Transverse colon (tissue), 4 donors: ENCODE measurements around the gene DACT2. TPM values are rescaled to one million over a fixed set of nuclear protein-coding genes. Genes with fewer than 3 reads are reported as not detected.
A peak's percentile ranks its signal among the peaks of the same experiment; 100 is the strongest.

Source experiments
- DNase-seq: peaks from one replicate; pipeline ENCODE4 v3.0.0-alpha.2; 2019
- H3K27ac ChIP-seq, 4 donors: fragments of 200-600 bp; sonication (generic); 2 replicates each; pipeline ENCODE4 v1.5.1; 2016 to 2018; ENCODE audit warnings: inconsistent platforms in 4 of 4
- H3K27me3 ChIP-seq: fragments of 200-600 bp; sonication (generic); 2 replicates; pipeline ENCODE4 v1.5.1; 2017; ENCODE audit warnings: inconsistent platforms
- H3K36me3 ChIP-seq, 4 donors: fragments of 200-600 bp; sonication (generic); 2 replicates each; pipeline ENCODE4 v1.5.1; 2017 to 2019; ENCODE audit warnings: inconsistent platforms in 4 of 4
- H3K4me1 ChIP-seq, 4 donors: fragments of 200-600 bp; sonication (generic); 2 replicates each; pipeline ENCODE4 v1.5.1; 2017 to 2020; ENCODE audit warnings: inconsistent platforms in 4 of 4
- H3K4me3 ChIP-seq, 4 donors: fragments of 200-600 bp; sonication (generic); 1 replicate in 1 of 4; 2 replicates in 3 of 4; pipeline versions ENCODE4 v1.5.1 to v1.6.1; 2017 to 2019; ENCODE audit warnings: inconsistent platforms in 4 of 4
- H3K9me3 ChIP-seq, 2 donors: fragments of 200-600 bp; sonication (generic); 2 replicates each; pipeline ENCODE4 v1.5.1; 2017 to 2019; ENCODE audit warnings: inconsistent platforms in 2 of 2
- EP300 ChIP-seq: sonication (generic); formaldehyde crosslinking; IDR thresholded peaks from one replicate; pipeline ENCODE4 v1.6.1; 2017; ENCODE audit warnings: antibody characterized with exemption, low read depth
- POLR2A ChIP-seq: fragments of 450-650 bp; IDR thresholded peaks from one replicate; pipeline ENCODE4 v1.6.1; 2016; ENCODE audit warnings: antibody characterized with exemption, mild to moderate bottlenecking, moderate library complexity
- POLR2AphosphoS5 ChIP-seq, 3 donors: sonication (generic); formaldehyde crosslinking; IDR thresholded peaks; one replicate each; pipeline ENCODE4 v1.6.1; 2016; ENCODE audit warnings: antibody characterized with exemption in 3 of 3
- WGBS, 2 donors: methylation state at CpG; one replicate each; pipeline ENCODE4 v1.1.5; 2018; ENCODE audit warnings: low coverage in 1 of 2; 5-methylcytosine and 5-hydroxymethylcytosine counted together
- in situ Hi-C, 4 donors: fragments of 200-750 bp; cut with MboI; loops; one replicate each; pipeline versions ENCODE4 v1.15.0 to v1.15.1; 2017; ENCODE audit warnings: low sequenced_read_pairs in 3 of 4, low pct_ligation_motif_present in 1 of 4, low pct_unique_long_range_greater_than_20kb in 1 of 4
- intact Hi-C: fragments of 100-400 bp; cut with DNase I; formaldehyde crosslinking; loops from one replicate; pipeline ENCODE4 v1.15.1; 2023; ENCODE audit warnings: low total_unique reads
- total RNA-seq, 4 donors: library from RNA; depleted of rRNA; stranded (reverse); fragments of >200 nt; gene quantifications; one replicate each; pipeline ENCODE4 v1.1.0, GENCODE V29; 2016
- TF ChIP-seq, protein P1 (sequence below), 5 experiments: fragments of 200-600 bp in 3 of 5; fragments of 450-650 bp in 2 of 5; sonication (generic) in 3 of 5; IDR thresholded peaks; 1 replicate in 2 of 5; 2 replicates in 3 of 5; pipeline ENCODE4 v1.5.1; 2016 to 2017; ENCODE audit warnings: antibody characterized with exemption in 5 of 5, inconsistent platforms in 3 of 5, mild to moderate bottlenecking in 2 of 5, moderate library complexity in 1 of 5

Gene DACT2
- total RNA-seq, 4 donors from 2014 or later: 2.4 to 2.6 TPM; not detected in 2

DNA sequence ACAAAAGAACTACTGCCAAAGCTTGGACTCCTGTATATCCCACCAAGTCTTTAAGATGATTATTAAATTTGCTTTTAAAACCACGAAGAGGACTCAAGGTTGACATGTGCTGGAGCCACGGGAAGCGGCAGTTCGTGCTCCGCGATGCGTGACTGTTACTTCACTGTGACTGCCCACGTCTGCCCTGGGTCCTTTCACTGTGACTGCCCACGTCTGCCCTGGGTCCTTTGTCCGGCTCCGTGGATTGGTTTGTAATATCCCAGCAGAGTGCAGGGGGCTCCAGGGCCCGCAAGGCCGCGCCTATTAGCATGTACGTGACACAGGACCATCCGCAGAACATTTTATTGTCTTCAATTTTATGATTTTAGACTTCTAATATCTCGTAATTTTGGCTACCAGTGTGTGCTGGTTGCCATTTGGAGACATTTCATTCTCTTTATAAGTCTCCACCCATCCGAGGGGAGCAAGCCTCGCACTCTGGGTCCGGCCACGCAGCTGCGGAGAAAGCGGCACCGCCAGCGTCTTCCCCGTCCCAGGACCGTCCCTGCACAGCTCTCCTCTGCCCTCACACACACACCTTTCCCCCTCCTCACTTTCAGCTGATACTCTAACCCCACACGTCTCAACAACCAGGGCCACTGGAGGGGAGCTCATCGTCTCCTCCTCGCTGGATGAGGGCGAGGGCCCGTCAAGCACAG, 42.9 kb downstream of the DACT2 start:
- Histone ChIP-seq H3K4me3 (no peak overlapping the region), H3K27me3 (no peaks in the 10 kb centered on the region), H3K9me3 (no peaks in the 10 kb centered on the region), H3K4me1 (peaks cover 0 to 26% (median 19%) of the 10 kb centered on the region in 4 donors), H3K36me3 (no peaks in the 10 kb centered on the region), H3K27ac (no peak overlapping the region)
- DNase-seq: no peak
- TF ChIP-seq EP300 (no peak), POLR2A (no peak), POLR2AphosphoS5 (IDR thresholded peaks at IDR 0.05) (no peak)
- TF ChIP-seq, protein P1, sequence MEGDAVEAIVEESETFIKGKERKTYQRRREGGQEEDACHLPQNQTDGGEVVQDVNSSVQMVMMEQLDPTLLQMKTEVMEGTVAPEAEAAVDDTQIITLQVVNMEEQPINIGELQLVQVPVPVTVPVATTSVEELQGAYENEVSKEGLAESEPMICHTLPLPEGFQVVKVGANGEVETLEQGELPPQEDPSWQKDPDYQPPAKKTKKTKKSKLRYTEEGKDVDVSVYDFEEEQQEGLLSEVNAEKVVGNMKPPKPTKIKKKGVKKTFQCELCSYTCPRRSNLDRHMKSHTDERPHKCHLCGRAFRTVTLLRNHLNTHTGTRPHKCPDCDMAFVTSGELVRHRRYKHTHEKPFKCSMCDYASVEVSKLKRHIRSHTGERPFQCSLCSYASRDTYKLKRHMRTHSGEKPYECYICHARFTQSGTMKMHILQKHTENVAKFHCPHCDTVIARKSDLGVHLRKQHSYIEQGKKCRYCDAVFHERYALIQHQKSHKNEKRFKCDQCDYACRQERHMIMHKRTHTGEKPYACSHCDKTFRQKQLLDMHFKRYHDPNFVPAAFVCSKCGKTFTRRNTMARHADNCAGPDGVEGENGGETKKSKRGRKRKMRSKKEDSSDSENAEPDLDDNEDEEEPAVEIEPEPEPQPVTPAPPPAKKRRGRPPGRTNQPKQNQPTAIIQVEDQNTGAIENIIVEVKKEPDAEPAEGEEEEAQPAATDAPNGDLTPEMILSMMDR (IDR thresholded peaks at IDR 0.05): no peak
- in situ Hi-C loops: no loop called here
- intact Hi-C loops: no loop called here
- 89 to 96% methylated on average over 16 to 32 of the region's 32 CpGs for WGBS, 2 donors

DNA sequence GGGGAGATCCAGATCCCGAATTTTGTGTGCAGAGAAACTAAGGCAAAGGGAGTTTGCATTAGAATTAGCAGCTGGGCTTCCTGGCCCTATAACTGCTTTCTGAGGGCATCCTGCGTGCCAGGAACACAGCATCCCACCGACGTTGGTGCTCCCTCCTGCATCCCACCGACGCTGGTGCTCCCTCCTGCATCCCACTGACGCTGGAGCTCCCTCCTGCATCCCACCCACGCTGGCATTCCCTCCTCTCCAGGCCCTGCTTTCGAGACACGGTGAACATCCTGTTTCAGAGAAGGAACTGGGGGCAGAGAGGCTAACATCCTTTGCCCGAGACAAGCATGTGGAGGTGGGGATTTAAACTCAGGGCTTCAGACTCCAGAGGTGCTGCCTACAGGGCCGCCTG, 44.4 kb downstream of the DACT2 start:
- in situ Hi-C loops (no loop called here), intact Hi-C loops (no loop called here)
- TF ChIP-seq EP300 (no peak), POLR2AphosphoS5 (IDR thresholded peaks at IDR 0.05) (no peak), POLR2A (no peak)
- TF ChIP-seq, protein P1 (IDR thresholded peaks at IDR 0.05): no peak
- Histone ChIP-seq H3K36me3 (no peaks in the 10 kb centered on the region), H3K4me1 (peaks cover 0 to 26% (median 19%) of the 10 kb centered on the region in 4 donors), H3K9me3 (no peaks in the 10 kb centered on the region), H3K4me3 (no peak overlapping the region), H3K27ac (peak overlapping the region in 2 of 4 donors; percentile 83 to 85), H3K27me3 (no peaks in the 10 kb centered on the region)
- no peak for DNase-seq
- WGBS, 2 donors: 59 to 71% methylated on average over 5 to 12 of the region's 12 CpGs

DNA sequence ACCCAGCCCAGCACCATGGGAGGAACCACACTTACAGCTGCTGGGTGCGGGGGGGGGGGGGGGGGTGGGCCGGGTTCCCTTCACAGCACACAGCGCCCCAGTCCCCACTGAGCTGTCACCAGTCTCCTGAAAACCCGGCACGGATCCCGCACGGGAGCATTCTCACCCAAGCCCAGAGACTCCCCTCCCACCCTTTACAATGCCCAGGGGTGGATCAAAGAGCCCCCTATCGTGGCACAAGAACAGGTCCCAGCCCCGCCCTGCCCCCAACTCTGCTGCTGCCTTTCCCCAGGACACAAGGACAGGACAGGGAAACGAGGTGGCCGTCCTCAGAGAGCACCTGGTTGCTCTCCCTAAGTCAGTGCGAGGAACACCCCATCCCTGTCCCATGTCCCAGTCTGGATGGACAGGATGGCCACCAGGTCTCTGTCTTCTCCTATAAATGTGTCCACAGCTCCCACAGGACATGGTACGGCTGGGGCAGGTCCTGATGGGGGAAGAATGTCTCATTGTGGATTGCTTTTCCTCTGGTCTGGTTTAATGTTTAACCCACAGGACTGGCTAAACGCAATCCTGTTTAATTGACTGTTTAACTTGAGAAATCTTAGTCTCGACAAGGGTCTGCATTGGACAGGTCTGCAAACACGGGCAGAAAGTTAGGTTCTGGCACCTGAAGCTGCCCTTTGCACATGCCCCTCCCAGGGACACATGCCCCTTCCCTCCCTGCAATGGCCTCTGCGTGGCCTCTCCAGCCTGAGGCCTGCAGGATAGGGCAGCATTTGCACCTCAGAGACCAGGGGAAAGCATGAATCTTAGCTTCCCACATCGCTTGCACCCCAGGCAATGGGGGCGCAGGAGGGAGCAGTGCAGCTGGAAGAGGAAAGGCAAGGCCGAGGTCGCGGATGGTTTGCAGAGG, 45.3 kb downstream of the DACT2 start:
- H3K27ac ChIP-seq: peak overlapping the region; percentile 77 to 85 (median 83)
- WGBS, 2 donors: 44% methylated on average over 15 of the region's 22 CpGs; no CpG with 5 or more reads in 1 of the 2 donors
- H3K36me3 ChIP-seq: no peaks in the 10 kb centered on the region
- peaks cover 0 to 26% (median 19%) of the 10 kb centered on the region in 4 donors for H3K4me1 ChIP-seq
- intact Hi-C loops (no loop called here), in situ Hi-C loops (no loop called here)
- peak; percentile 69 for DNase-seq
- H3K27me3 ChIP-seq: no peaks in the 10 kb centered on the region
- H3K4me3 ChIP-seq: peak overlapping the region in 1 of 4 donors; percentile 7
- TF ChIP-seq, protein P1 (IDR thresholded peaks at IDR 0.05): no peak
- TF ChIP-seq POLR2A: no peak
- no peak for TF ChIP-seq POLR2AphosphoS5 (IDR thresholded peaks at IDR 0.05)
- TF ChIP-seq EP300: no peak
- H3K9me3 ChIP-seq: no peaks in the 10 kb centered on the region

DNA sequence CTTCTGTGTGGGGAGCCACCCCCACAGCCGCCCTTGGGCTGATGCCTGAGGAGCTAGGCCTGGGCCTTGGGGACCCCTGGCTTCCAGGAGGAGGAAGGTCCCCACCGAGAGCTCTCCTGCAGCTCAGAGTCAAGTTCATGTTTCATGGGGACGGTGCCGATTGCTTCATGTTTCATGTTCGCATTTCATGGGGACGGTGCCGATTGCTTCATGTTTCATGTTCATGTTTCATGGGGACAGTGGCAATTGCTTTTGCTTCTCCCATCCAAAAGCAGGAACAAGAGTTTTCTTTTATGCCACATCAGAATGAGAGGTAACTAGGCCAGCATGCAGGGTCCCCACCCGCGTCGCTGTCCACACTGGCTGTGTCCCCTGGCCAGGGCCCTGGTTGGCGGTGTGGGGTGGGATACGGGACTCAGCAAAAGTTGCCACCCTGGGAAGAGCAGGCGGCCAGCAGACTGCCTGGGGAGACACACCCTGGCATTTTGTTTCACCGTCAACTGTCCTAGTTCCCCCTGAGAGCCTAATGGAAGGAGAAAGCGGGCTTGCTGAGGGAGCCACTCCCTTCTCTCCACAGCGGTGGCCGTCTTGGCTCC, 46.0 kb downstream of the DACT2 start:
- no peaks in the 10 kb centered on the region for H3K36me3 ChIP-seq
- no peaks in the 10 kb centered on the region for H3K27me3 ChIP-seq
- no peak for TF ChIP-seq POLR2AphosphoS5 (IDR thresholded peaks at IDR 0.05)
- intact Hi-C loops: no loop called here
- peak overlapping the region in 1 of 4 donors; percentile 7 for H3K4me3 ChIP-seq
- 56% methylated on average over 17 of the region's 17 CpGs; no CpG with 5 or more reads in 1 of the 2 donors for WGBS, 2 donors
- H3K27ac ChIP-seq: peak overlapping the region; percentile 77 to 85 (median 83)
- DNase-seq: no peak
- in situ Hi-C loops: no loop called here
- H3K4me1 ChIP-seq: peaks cover 0 to 26% (median 19%) of the 10 kb centered on the region in 4 donors
- no peaks in the 10 kb centered on the region for H3K9me3 ChIP-seq
